ENCODE measurements around the gene ARL2.

- TF ChIP-seq SUZ12 (IDR thresholded peaks at IDR 0.05; ENCODE audit: extremely low read depth, insufficient read depth, insufficient read length), result no peak
- TF ChIP-seq ZNF274 (IDR thresholded peaks at IDR 0.05; ENCODE audit: low read depth, low read length), result no peak
- no peak for TF ChIP-seq YY1 (IDR thresholded peaks at IDR 0.05; ENCODE audit: insufficient read depth, insufficient read length)
Measured at GRCh38 chr11:65059523-65059922, 45.6 kb downstream of the ARL2 start.

All from NT2/D1 (cell line).